GM23338 (cell line): Measurements from ENCODE around the gene ERBB4. TPM values are rescaled to one million over a fixed set of nuclear protein-coding genes. Genes with fewer than 3 reads are reported as not detected.
"Not testable (repeated sequence)": the region's sequence is repeated elsewhere in the genome, so short reads cannot be mapped to it uniquely, and the experiment has no call there.

Experiments
- ATAC-seq: fragments of 200-7000 bp; cut with Tn5 transposase; 3 replicates; pipeline ENCODE4 v1.9.1; 2020
- DNase-seq: peaks from one replicate; pipeline ENCODE4 v3.0.0-alpha.2; 2015; ENCODE audit warnings: low spot score
- H2AFZ ChIP-seq: fragments of 200-600 bp; sonication (generic); 2 replicates; pipeline ENCODE4 v1.8.0; 2016; ENCODE audit warnings: antibody characterized with exemption, mild to moderate bottlenecking, moderate library complexity
- H3F3A ChIP-seq: fragments of 200-600 bp; sonication (generic); replicated peaks from 2 replicates; pipeline ENCODE4 v1.8.0; 2017; ENCODE audit warnings: antibody characterized with exemption, mixed run types, low read depth
- H3K27ac ChIP-seq: fragments of 200-600 bp; sonication (generic); 2 replicates; pipeline ENCODE4 v1.6.1; 2016; ENCODE audit warnings: low read depth
- H3K27me3 ChIP-seq: fragments of 200-600 bp; sonication (generic); 2 replicates; pipeline ENCODE4 v1.8.0; 2016; ENCODE audit warnings: mild to moderate bottlenecking, mixed run types, moderate library complexity; ENCODE audit not compliant: insufficient read depth
- H3K36me3 ChIP-seq: fragments of 200-600 bp; sonication (generic); 2 replicates; pipeline ENCODE4 v1.8.0; 2016; ENCODE audit warnings: mild to moderate bottlenecking; ENCODE audit not compliant: insufficient read depth
- H3K4me1 ChIP-seq: fragments of 200-600 bp; sonication (generic); 2 replicates; pipeline ENCODE4 v1.8.0; 2016; ENCODE audit warnings: mild to moderate bottlenecking, moderate library complexity; ENCODE audit not compliant: insufficient read depth
- H3K4me2 ChIP-seq: fragments of 200-600 bp; sonication (generic); 2 replicates; pipeline ENCODE4 v1.7.1; 2017; ENCODE audit warnings: mixed run types
- H3K4me3 ChIP-seq: fragments of 200-600 bp; sonication (generic); 2 replicates; pipeline ENCODE4 v1.6.1; 2016; ENCODE audit warnings: mixed run types
- H3K79me2 ChIP-seq: fragments of 200-600 bp; sonication (generic); replicated peaks from 2 replicates; pipeline ENCODE4 v1.8.0; 2017; ENCODE audit warnings: mild to moderate bottlenecking; ENCODE audit not compliant: insufficient read depth
- H3K9me2 ChIP-seq: fragments of 200-600 bp; sonication (generic); 2 replicates; pipeline ENCODE4 v1.8.0; 2017; ENCODE audit not compliant: insufficient read depth
- H4K20me1 ChIP-seq: fragments of 200-600 bp; sonication (generic); replicated peaks from 2 replicates; pipeline ENCODE4 v1.8.0; 2017; ENCODE audit warnings: mild to moderate bottlenecking; ENCODE audit not compliant: insufficient read depth
- H3K27ac Mint-ChIP-seq: 2 replicates; pipeline ENCODE4 v1.8.0; 2020; ENCODE audit warnings: inconsistent platforms, mild to moderate bottlenecking, moderate library complexity, mixed read lengths
- H3K27me3 Mint-ChIP-seq: 3 replicates; pipeline ENCODE4 v1.8.0; 2022; ENCODE audit warnings: low read depth, mild to moderate bottlenecking, moderate library complexity, mixed read lengths, inconsistent platforms; ENCODE audit not compliant: insufficient read depth, poor library complexity
- H3K36me3 Mint-ChIP-seq: 3 replicates; pipeline ENCODE4 v1.8.0; 2021; ENCODE audit warnings: low read depth, mild to moderate bottlenecking, inconsistent platforms, moderate library complexity, mixed read lengths
- H3K4me1 Mint-ChIP-seq: 3 replicates; pipeline ENCODE4 v1.8.0; 2020; ENCODE audit warnings: mild to moderate bottlenecking, inconsistent platforms, mixed read lengths
- H3K4me3 Mint-ChIP-seq: 3 replicates; pipeline ENCODE4 v1.8.0; 2021; ENCODE audit warnings: moderate library complexity, mild to moderate bottlenecking, inconsistent platforms, mixed read lengths
- H3K9me3 Mint-ChIP-seq: 3 replicates; pipeline ENCODE4 v1.8.0; 2020; ENCODE audit warnings: moderate library complexity, mild to moderate bottlenecking, inconsistent platforms, mixed read lengths
- EZH2 ChIP-seq: fragments of 200-600 bp; sonication (generic); IDR thresholded peaks from one replicate; pipeline ENCODE4 v1.8.0; 2017; ENCODE audit warnings: antibody characterized with exemption, mild to moderate bottlenecking, low read depth; ENCODE audit not compliant: unreplicated experiment
- EZH2phosphoT487 ChIP-seq: fragments of 200-600 bp; sonication (generic); IDR thresholded peaks from one replicate; pipeline ENCODE4 v1.8.1; 2018; ENCODE audit warnings: antibody characterized with exemption; ENCODE audit not compliant: unreplicated experiment
- JUNB ChIP-seq: IDR thresholded peaks from one replicate; pipeline ENCODE4 v1.6.1; 2016; ENCODE audit warnings: antibody characterized with exemption; ENCODE audit not compliant: unreplicated experiment
- NANOG ChIP-seq: IDR thresholded peaks from 2 replicates; pipeline ENCODE4 v1.6.1; 2016; ENCODE audit warnings: antibody characterized with exemption, borderline replicate concordance
- ZNF114 ChIP-seq: fragments of 250-450 bp; sonication (Bioruptor Pico); IDR thresholded peaks from 2 replicates; pipeline ENCODE4 v1.5.0; 2020; ENCODE audit warnings: mild to moderate bottlenecking, moderate library complexity
- polyA plus RNA-seq: library from polyadenylated mRNA; unstranded; fragments of >200 nt; fragmentation: Nextera tagmentation; extraction: Ambion mirVana; gene quantifications from 2 replicates; pipeline ENCODE4 v1.2.1, GENCODE V29; 2016
- total RNA-seq: library from RNA; depleted of rRNA; stranded (reverse); fragments of >200 nt; shearing (Covaris generic); gene quantifications from 2 replicates; pipeline ENCODE4 v1.2.3, GENCODE V29; 2014
- TF ChIP-seq, protein P1 (sequence below): IDR thresholded peaks from 2 replicates; pipeline ENCODE4 v1.6.1; 2016; ENCODE audit warnings: antibody characterized with exemption
- TF ChIP-seq, protein P2 (sequence below): fragments of 250-450 bp; sonication (Bioruptor Pico); IDR thresholded peaks from 2 replicates; pipeline ENCODE4 v1.5.0; 2020; ENCODE audit warnings: mild to moderate bottlenecking, moderate library complexity

Gene ERBB4
- total and polyA plus RNA-seq, 2 experiments from 2014 or later, result 0.73 to 1.1 TPM

- TF ChIP-seq EZH2 (no peak), NANOG (no peak)
Observed at GRCh38 chr2:212015588-212015987, 523.0 kb downstream of the ERBB4 start (continued).

DNA sequence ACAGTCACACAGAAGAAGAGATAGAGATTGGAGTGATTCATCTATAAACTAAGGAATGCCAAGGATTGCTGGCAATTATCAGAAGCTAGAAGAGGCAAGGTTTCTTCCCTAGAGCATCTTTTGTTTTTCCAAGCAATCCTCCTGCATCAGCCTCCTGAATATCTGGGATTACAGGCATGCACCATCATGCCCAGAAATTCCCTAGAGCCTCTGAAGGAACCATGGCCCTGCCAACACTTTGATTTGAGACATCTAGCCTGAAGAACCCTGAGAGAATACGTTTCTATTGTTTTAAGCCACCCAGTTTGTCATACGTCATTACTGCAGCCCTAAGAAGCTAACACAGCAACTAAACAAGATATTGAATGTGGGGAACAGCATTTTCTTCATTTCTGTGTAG lies 525.0 kb downstream of the ERBB4 start:
- DNase-seq (no peak), ATAC-seq (no peak)
- Histone ChIP-seq H3K9me2 (0 out of 2 replicates have a peak, but pooled peaks cover 4% of the 10 kb centered on the region), H2AFZ (no peak overlapping the region), H3K4me1 (no peaks in the 10 kb centered on the region), H3K4me2 (no peak overlapping the region), H4K20me1 (no peaks in the 10 kb centered on the region), H3K27ac (no peak overlapping the region), H3K4me3 (no peak overlapping the region), H3K79me2 (no peaks in the 10 kb centered on the region), H3K27me3 (no peaks in the 10 kb centered on the region), H3K36me3 (no peaks in the 10 kb centered on the region), H3F3A (no peaks in the 10 kb centered on the region)
- Mint-ChIP-seq H3K36me3 (no peaks in the 10 kb centered on the region; the same call in 2 of the 3 replicates), H3K27me3 (no peaks in the 10 kb centered on the region), H3K4me3 (no peak overlapping the region), H3K4me1 (peaks cover 5% of the 10 kb centered on the region; the same call in 2 of the 3 replicates), H3K9me3 (peaks cover 7% of the 10 kb centered on the region; the same call in 2 of the 3 replicates), H3K27ac (no peak overlapping the region)
- no peak for TF ChIP-seq ZNF114

DNA sequence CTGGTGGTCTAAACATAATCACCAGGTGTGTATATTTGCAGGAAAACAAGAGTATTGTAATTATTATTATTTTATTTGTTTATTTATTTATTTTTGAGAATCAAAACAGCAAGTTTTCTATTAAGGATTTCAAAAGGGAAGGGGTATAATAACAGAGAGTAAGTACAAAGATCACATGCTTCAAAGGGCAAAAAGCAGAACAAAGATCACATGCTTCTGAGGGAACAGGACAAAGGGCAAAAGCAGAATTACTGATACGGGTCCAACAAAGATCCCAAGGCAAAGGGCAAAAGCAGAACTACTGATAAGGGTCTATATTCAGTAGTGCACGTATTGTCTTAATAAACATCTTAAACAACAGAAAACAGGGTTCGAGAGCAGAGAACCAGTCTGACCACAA lies 528.3 kb downstream of the ERBB4 start:
- not testable (repeated sequence) for H3K27me3 Mint-ChIP-seq, H3K4me3 Mint-ChIP-seq, H3K9me3 Mint-ChIP-seq, H4K20me1 ChIP-seq, H3K27ac ChIP-seq, H3K4me2 ChIP-seq, H3K79me2 ChIP-seq, H2AFZ ChIP-seq, H3K27me3 ChIP-seq, DNase-seq, H3K4me3 ChIP-seq, H3F3A ChIP-seq, H3K4me1 ChIP-seq, H3K4me1 Mint-ChIP-seq, H3K27ac Mint-ChIP-seq, ATAC-seq, H3K9me2 ChIP-seq, H3K36me3 Mint-ChIP-seq, H3K36me3 ChIP-seq

- Histone ChIP-seq H3K4me1 (no peaks in the 10 kb centered on the region), H3K36me3 (no peaks in the 10 kb centered on the region), H3K9me2 (no peaks in the 10 kb centered on the region), H2AFZ (no peak overlapping the region), H3K4me2 (no peak overlapping the region), H3K4me3 (no peak overlapping the region), H3K27me3 (no peaks in the 10 kb centered on the region), H3F3A (no peaks in the 10 kb centered on the region), H3K79me2 (no peaks in the 10 kb centered on the region), H4K20me1 (no peaks in the 10 kb centered on the region), H3K27ac (no peak overlapping the region)
- ATAC-seq, result no peak
- H3K9me3 Mint-ChIP-seq, result peaks cover 7% of the 10 kb centered on the region; the same call in 1 of the 3 replicates
- no peak for DNase-seq
- no peaks in the 10 kb centered on the region for H3K4me1 Mint-ChIP-seq
- H3K4me3 Mint-ChIP-seq, result no peak overlapping the region
- H3K27ac Mint-ChIP-seq, result no peak overlapping the region
- H3K36me3 Mint-ChIP-seq, result no peaks in the 10 kb centered on the region; the same call in 2 of the 3 replicates
- no peaks in the 10 kb centered on the region for H3K27me3 Mint-ChIP-seq
- TF ChIP-seq EZH2phosphoT487 (no peak), JUNB (no peak), EZH2 (no peak)
- TF ChIP-seq, protein P1, sequence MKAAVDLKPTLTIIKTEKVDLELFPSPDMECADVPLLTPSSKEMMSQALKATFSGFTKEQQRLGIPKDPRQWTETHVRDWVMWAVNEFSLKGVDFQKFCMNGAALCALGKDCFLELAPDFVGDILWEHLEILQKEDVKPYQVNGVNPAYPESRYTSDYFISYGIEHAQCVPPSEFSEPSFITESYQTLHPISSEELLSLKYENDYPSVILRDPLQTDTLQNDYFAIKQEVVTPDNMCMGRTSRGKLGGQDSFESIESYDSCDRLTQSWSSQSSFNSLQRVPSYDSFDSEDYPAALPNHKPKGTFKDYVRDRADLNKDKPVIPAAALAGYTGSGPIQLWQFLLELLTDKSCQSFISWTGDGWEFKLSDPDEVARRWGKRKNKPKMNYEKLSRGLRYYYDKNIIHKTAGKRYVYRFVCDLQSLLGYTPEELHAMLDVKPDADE, result no peak
- TF ChIP-seq, protein P2, sequence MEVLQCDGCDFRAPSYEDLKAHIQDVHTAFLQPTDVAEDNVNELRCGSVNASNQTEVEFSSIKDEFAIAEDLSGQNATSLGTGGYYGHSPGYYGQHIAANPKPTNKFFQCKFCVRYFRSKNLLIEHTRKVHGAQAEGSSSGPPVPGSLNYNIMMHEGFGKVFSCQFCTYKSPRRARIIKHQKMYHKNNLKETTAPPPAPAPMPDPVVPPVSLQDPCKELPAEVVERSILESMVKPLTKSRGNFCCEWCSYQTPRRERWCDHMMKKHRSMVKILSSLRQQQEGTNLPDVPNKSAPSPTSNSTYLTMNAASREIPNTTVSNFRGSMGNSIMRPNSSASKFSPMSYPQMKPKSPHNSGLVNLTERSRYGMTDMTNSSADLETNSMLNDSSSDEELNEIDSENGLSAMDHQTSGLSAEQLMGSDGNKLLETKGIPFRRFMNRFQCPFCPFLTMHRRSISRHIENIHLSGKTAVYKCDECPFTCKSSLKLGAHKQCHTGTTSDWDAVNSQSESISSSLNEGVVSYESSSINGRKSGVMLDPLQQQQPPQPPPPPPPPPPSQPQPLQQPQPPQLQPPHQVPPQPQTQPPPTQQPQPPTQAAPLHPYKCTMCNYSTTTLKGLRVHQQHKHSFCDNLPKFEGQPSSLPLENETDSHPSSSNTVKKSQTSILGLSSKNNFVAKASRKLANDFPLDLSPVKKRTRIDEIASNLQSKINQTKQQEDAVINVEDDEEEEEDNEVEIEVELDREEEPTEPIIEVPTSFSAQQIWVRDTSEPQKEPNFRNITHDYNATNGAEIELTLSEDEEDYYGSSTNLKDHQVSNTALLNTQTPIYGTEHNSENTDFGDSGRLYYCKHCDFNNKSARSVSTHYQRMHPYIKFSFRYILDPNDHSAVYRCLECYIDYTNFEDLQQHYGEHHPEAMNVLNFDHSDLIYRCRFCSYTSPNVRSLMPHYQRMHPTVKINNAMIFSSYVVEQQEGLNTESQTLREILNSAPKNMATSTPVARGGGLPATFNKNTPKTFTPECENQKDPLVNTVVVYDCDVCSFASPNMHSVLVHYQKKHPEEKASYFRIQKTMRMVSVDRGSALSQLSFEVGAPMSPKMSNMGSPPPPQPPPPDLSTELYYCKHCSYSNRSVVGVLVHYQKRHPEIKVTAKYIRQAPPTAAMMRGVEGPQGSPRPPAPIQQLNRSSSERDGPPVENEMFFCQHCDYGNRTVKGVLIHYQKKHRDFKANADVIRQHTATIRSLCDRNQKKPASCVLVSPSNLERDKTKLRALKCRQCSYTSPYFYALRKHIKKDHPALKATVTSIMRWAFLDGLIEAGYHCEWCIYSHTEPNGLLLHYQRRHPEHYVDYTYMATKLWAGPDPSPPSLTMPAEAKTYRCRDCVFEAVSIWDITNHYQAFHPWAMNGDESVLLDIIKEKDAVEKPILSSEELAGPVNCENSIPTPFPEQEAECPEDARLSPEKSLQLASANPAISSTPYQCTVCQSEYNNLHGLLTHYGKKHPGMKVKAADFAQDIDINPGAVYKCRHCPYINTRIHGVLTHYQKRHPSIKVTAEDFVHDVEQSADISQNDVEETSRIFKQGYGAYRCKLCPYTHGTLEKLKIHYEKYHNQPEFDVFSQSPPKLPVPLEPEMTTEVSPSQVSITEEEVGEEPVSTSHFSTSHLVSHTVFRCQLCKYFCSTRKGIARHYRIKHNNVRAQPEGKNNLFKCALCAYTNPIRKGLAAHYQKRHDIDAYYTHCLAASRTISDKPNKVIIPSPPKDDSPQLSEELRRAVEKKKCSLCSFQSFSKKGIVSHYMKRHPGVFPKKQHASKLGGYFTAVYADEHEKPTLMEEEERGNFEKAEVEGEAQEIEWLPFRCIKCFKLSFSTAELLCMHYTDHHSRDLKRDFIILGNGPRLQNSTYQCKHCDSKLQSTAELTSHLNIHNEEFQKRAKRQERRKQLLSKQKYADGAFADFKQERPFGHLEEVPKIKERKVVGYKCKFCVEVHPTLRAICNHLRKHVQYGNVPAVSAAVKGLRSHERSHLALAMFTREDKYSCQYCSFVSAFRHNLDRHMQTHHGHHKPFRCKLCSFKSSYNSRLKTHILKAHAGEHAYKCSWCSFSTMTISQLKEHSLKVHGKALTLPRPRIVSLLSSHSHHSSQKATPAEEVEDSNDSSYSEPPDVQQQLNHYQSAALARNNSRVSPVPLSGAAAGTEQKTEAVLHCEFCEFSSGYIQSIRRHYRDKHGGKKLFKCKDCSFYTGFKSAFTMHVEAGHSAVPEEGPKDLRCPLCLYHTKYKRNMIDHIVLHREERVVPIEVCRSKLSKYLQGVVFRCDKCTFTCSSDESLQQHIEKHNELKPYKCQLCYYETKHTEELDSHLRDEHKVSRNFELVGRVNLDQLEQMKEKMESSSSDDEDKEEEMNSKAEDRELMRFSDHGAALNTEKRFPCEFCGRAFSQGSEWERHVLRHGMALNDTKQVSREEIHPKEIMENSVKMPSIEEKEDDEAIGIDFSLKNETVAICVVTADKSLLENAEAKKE, result no peak
Observed at GRCh38 chr2:212007972-212008371, 530.6 kb downstream of the ERBB4 start.
